Mesendoderm (in vitro differentiated cells): Measurements from ENCODE around the gene COPS3.
"Not testable (repeated sequence)": the region's sequence is repeated elsewhere in the genome, so short reads cannot be mapped to it uniquely, and the experiment has no call there.

Experiments
- DNase-seq: peaks from one replicate; pipeline ENCODE4 v3.0.0; 2013
- H2AK5ac ChIP-seq: 2 replicates; pipeline ENCODE4 v1.6.1; 2013; ENCODE audit warnings: low read length, inconsistent platforms
- H2BK120ac ChIP-seq: 2 replicates; pipeline ENCODE4 v1.6.1; 2013; ENCODE audit warnings: low read depth, mild to moderate bottlenecking, low read length, moderate library complexity, mixed read lengths
- H2BK15ac ChIP-seq: replicated peaks from 2 replicates; pipeline ENCODE4 v1.6.1; 2013; ENCODE audit warnings: low read depth, mild to moderate bottlenecking, moderate library complexity
- H2BK5ac ChIP-seq: 2 replicates; pipeline ENCODE4 v1.6.1; 2013; ENCODE audit warnings: low read length, inconsistent platforms
- H3K18ac ChIP-seq: 2 replicates; pipeline ENCODE4 v1.6.1; 2013; ENCODE audit warnings: mild to moderate bottlenecking, low read length, mixed read lengths
- H3K23ac ChIP-seq: one replicate; pipeline ENCODE4 v1.6.1; 2013; ENCODE audit warnings: low read length
- H3K27ac ChIP-seq: 2 replicates; pipeline ENCODE4 v1.5.1; 2013; ENCODE audit warnings: low read depth, mild to moderate bottlenecking, inconsistent platforms, low read length, moderate library complexity
- H3K27me3 ChIP-seq: 2 replicates; pipeline ENCODE4 v1.6.1; 2013; ENCODE audit warnings: low read length, control low read depth, mild to moderate bottlenecking, inconsistent platforms; ENCODE audit not compliant: insufficient read depth, poor library complexity
- H3K36me3 ChIP-seq: 2 replicates; pipeline ENCODE4 v1.6.1; 2013; ENCODE audit warnings: low read length, inconsistent platforms; ENCODE audit not compliant: control insufficient read depth, insufficient read depth
- H3K4ac ChIP-seq: one replicate; pipeline ENCODE4 v1.6.1; 2013; ENCODE audit warnings: low read depth, mild to moderate bottlenecking, low read length, moderate library complexity
- H3K4me1 ChIP-seq: 2 replicates; pipeline ENCODE4 v1.6.1; 2013; ENCODE audit warnings: low read depth, low read length, inconsistent platforms; ENCODE audit not compliant: control insufficient read depth
- H3K4me2 ChIP-seq: 2 replicates; pipeline ENCODE4 v1.6.1; 2013; ENCODE audit warnings: low read length
- H3K4me3 ChIP-seq: 2 replicates; pipeline ENCODE4 v1.5.1; 2013; ENCODE audit warnings: mild to moderate bottlenecking, low read length
- H3K56ac ChIP-seq: one replicate; pipeline ENCODE4 v1.6.1; 2013; ENCODE audit warnings: low read length
- H3K79me1 ChIP-seq: 2 replicates; pipeline ENCODE4 v1.6.1; 2013; ENCODE audit warnings: low read length, inconsistent platforms
- H3K79me2 ChIP-seq: 2 replicates; pipeline ENCODE4 v1.6.1; 2013; ENCODE audit warnings: mild to moderate bottlenecking, low read length; ENCODE audit not compliant: control insufficient read depth, insufficient read depth
- H3K9ac ChIP-seq: 2 replicates; pipeline ENCODE4 v1.6.1; 2013; ENCODE audit warnings: low read length, inconsistent platforms
- H4K5ac ChIP-seq: one replicate; pipeline ENCODE4 v1.6.1; 2013; ENCODE audit warnings: low read length
- H4K8ac ChIP-seq: one replicate; pipeline ENCODE4 v1.6.1; 2013; ENCODE audit warnings: low read depth, mild to moderate bottlenecking, control low read depth, low read length, moderate library complexity
- WGBS: extraction: QIAGEN DNeasy Blood & Tissue Kit; methylation state at CpG from one replicate; pipeline ENCODE4 v1.1.7; 2013; ENCODE audit warnings: low lambda C conversion rate, missing lambda C conversion rate; ENCODE audit not compliant: insufficient coverage; ENCODE audit errors: extremely low coverage; 5-methylcytosine and 5-hydroxymethylcytosine counted together

Gene COPS3

GRCh38 chr17:17258011-17258410 lies 23.0 kb downstream of the COPS3 start:
- Histone ChIP-seq H3K27me3 (no peaks in the 10 kb centered on the region), H3K36me3 (peaks cover 15% of the 10 kb centered on the region), H2BK120ac (no peak overlapping the region), H3K27ac (no peak overlapping the region), H3K4me3 (no peak overlapping the region), H3K79me1 (no peaks in the 10 kb centered on the region), H3K9ac (no peak overlapping the region), H3K4me2 (no peak overlapping the region), H4K8ac (no peak overlapping the region), H3K79me2 (no peaks in the 10 kb centered on the region), H4K5ac (no peak overlapping the region), H3K4me1 (no peaks in the 10 kb centered on the region), H3K4ac (no peak overlapping the region), H2BK15ac (no peak overlapping the region), H2BK5ac (no peak overlapping the region), H2AK5ac (no peak overlapping the region), H3K18ac (no peak overlapping the region), H3K23ac (no peak overlapping the region), H3K56ac (no peak overlapping the region)
- DNase-seq, result no peak
- no CpG with 5 or more reads among the region's 7 CpGs for WGBS

GRCh38 chr17:17256316-17256715 lies 24.7 kb downstream of the COPS3 start:
- no CpG with 5 or more reads among the region's 1 CpG for WGBS

GRCh38 chr17:17255689-17256088 lies 25.4 kb downstream of the COPS3 start:
- not testable (repeated sequence) for H4K8ac ChIP-seq, H3K27ac ChIP-seq, H3K4me3 ChIP-seq, H3K4ac ChIP-seq, H2BK5ac ChIP-seq, H3K9ac ChIP-seq, H2AK5ac ChIP-seq, DNase-seq, H4K5ac ChIP-seq, H3K18ac ChIP-seq, H3K4me2 ChIP-seq, H3K23ac ChIP-seq, H3K56ac ChIP-seq, H3K79me1 ChIP-seq, H2BK120ac ChIP-seq, H3K27me3 ChIP-seq, H2BK15ac ChIP-seq, H3K79me2 ChIP-seq, H3K4me1 ChIP-seq
- WGBS, result no CpG with 5 or more reads among the region's 11 CpGs
- peaks cover 15% of the 10 kb centered on the region for H3K36me3 ChIP-seq

More at GRCh38 chr17:17256316-17256715, 24.7 kb downstream of the COPS3 start:
- H2BK15ac ChIP-seq, result no peak overlapping the region
- no peak overlapping the region for H2AK5ac ChIP-seq
- no peaks in the 10 kb centered on the region for H3K79me2 ChIP-seq
- no peak overlapping the region for H3K56ac ChIP-seq
- H3K9ac ChIP-seq, result no peak overlapping the region
- DNase-seq, result no peak
- no peak overlapping the region for H3K18ac ChIP-seq
- H2BK5ac ChIP-seq, result no peak overlapping the region
- H3K4me2 ChIP-seq, result no peak overlapping the region
- H3K4me3 ChIP-seq, result no peak overlapping the region
- H3K4ac ChIP-seq, result no peak overlapping the region
- H3K23ac ChIP-seq, result no peak overlapping the region
- no peak overlapping the region for H4K5ac ChIP-seq
- no peaks in the 10 kb centered on the region for H3K27me3 ChIP-seq
- no peak overlapping the region for H3K27ac ChIP-seq
- H3K79me1 ChIP-seq, result no peaks in the 10 kb centered on the region
- no peak overlapping the region for H2BK120ac ChIP-seq
- peaks cover 17% of the 10 kb centered on the region for H3K36me3 ChIP-seq
- H4K8ac ChIP-seq, result no peak overlapping the region
- no peaks in the 10 kb centered on the region for H3K4me1 ChIP-seq

GRCh38 chr17:17254036-17254435 lies 27.0 kb downstream of the COPS3 start:
- H3K4me1 ChIP-seq, result no peaks in the 10 kb centered on the region
- no peak for DNase-seq
- no peak overlapping the region for H3K9ac ChIP-seq
- H2BK15ac ChIP-seq, result no peak overlapping the region
- no peak overlapping the region for H2AK5ac ChIP-seq
- whole genome bisulfite sequencing, result no CpG with 5 or more reads among the region's 3 CpGs
- H3K23ac ChIP-seq, result no peak overlapping the region
- no peak overlapping the region for H2BK5ac ChIP-seq
- H3K79me2 ChIP-seq, result no peaks in the 10 kb centered on the region
- no peaks in the 10 kb centered on the region for H3K27me3 ChIP-seq
- H3K4me3 ChIP-seq, result no peak overlapping the region
- no peak overlapping the region for H3K18ac ChIP-seq
- no peak overlapping the region for H2BK120ac ChIP-seq
- no peak overlapping the region for H3K4me2 ChIP-seq
- H3K56ac ChIP-seq, result no peak overlapping the region
- peaks cover 11% of the 10 kb centered on the region for H3K36me3 ChIP-seq
- no peak overlapping the region for H4K5ac ChIP-seq
- H4K8ac ChIP-seq, result no peak overlapping the region
- no peak overlapping the region for H3K27ac ChIP-seq
- no peak overlapping the region for H3K4ac ChIP-seq
- no peaks in the 10 kb centered on the region for H3K79me1 ChIP-seq

- H3K9ac ChIP-seq, result no peak overlapping the region
- no peak overlapping the region for H4K5ac ChIP-seq
- H3K79me2 ChIP-seq, result no peaks in the 10 kb centered on the region
- no peak overlapping the region for H3K18ac ChIP-seq
- no peak overlapping the region for H2BK120ac ChIP-seq
- no peak overlapping the region for H3K4me2 ChIP-seq
- peaks cover 9% of the 10 kb centered on the region for H3K36me3 ChIP-seq
- H3K4ac ChIP-seq, result no peak overlapping the region
- H3K27ac ChIP-seq, result no peak overlapping the region
- no peak overlapping the region for H3K4me3 ChIP-seq
- H3K23ac ChIP-seq, result no peak overlapping the region
- no peaks in the 10 kb centered on the region for H3K79me1 ChIP-seq
- no peaks in the 10 kb centered on the region for H3K27me3 ChIP-seq
- WGBS, result no CpG with 5 or more reads among the region's 3 CpGs
- no peak overlapping the region for H2AK5ac ChIP-seq
- no peaks in the 10 kb centered on the region for H3K4me1 ChIP-seq
- H2BK5ac ChIP-seq, result no peak overlapping the region
- no peak overlapping the region for H3K56ac ChIP-seq
- no peak for DNase-seq
- no peak overlapping the region for H4K8ac ChIP-seq
- H2BK15ac ChIP-seq, result no peak overlapping the region
Observed at GRCh38 chr17:17253406-17253805, 27.6 kb downstream of the COPS3 start.

GRCh38 chr17:17252149-17252661 lies 28.8 kb downstream of the COPS3 start:
- no peak overlapping the region for H3K4me2 ChIP-seq
- no peak overlapping the region for H2BK120ac ChIP-seq
- no peaks in the 10 kb centered on the region for H3K27me3 ChIP-seq
- H3K27ac ChIP-seq, result no peak overlapping the region
- H4K5ac ChIP-seq, result no peak overlapping the region
- H3K9ac ChIP-seq, result no peak overlapping the region
- no peak overlapping the region for H3K18ac ChIP-seq
- H3K79me1 ChIP-seq, result no peaks in the 10 kb centered on the region
- H2AK5ac ChIP-seq, result no peak overlapping the region
- no peak overlapping the region for H4K8ac ChIP-seq
- no peaks in the 10 kb centered on the region for H3K79me2 ChIP-seq
- H2BK5ac ChIP-seq, result no peak overlapping the region
- no peak overlapping the region for H2BK15ac ChIP-seq
- no peaks in the 10 kb centered on the region for H3K4me1 ChIP-seq
- no peak overlapping the region for H3K56ac ChIP-seq
- peaks cover 8% of the 10 kb centered on the region for H3K36me3 ChIP-seq
- H3K4ac ChIP-seq, result no peak overlapping the region
- no peak overlapping the region for H3K23ac ChIP-seq
- no CpG with 5 or more reads among the region's 9 CpGs for WGBS
- no peak for DNase-seq
- H3K4me3 ChIP-seq, result no peak overlapping the region
